ENCODE measurements around the gene LRFN2. TPM values are rescaled to one million over a fixed set of nuclear protein-coding genes. Genes with fewer than 3 reads are reported as not detected.

LRFN2 gene
- total RNA-seq, 4 donors from 2014 or later = 0.14 to 0.34 TPM; not detected in 2

DNA sequence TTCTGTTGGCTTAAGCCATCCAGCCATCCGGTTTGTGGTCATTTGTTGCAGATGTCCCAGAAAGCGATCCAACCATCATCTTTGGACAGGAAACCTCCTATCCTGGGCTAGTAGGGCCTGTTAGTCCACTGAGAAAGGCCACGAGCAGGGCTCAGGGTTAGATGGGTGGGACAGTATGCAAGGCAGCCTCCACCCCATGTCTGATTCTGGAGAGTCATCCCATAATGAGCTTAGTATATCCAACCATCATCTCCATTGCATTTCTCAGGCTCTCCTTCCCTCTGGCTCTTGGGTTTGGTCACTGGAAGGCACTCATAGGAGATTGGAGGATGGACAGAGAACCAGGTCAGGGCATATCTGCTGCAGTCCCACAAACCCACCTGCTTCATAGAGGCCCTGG, 117.8 kb downstream of the LRFN2 start:
- DNase-seq = no peak
- TF ChIP-seq CTCF (IDR thresholded peaks at IDR 0.05) (no peak), POLR2A (IDR thresholded peaks at IDR 0.05) (no peak)
- H3K27me3 ChIP-seq = no peaks in the 10 kb centered on the region
- H3K4me1 ChIP-seq = no peaks in the 10 kb centered on the region
- no peaks in the 10 kb centered on the region for H3K9me3 ChIP-seq
- no peak overlapping the region for H3K27ac ChIP-seq
- no peak overlapping the region for H3K4me3 ChIP-seq
- intact Hi-C loops (cut with DNase I; ENCODE audit: low total_unique reads) = no loop called here
- H3K36me3 ChIP-seq = no peaks in the 10 kb centered on the region

- DNase-seq = no peak
- no peak overlapping the region for H3K27ac ChIP-seq
- H3K36me3 ChIP-seq = no peaks in the 10 kb centered on the region
- no peaks in the 10 kb centered on the region for H3K9me3 ChIP-seq
- H3K4me1 ChIP-seq = no peaks in the 10 kb centered on the region
- no peak overlapping the region for H3K4me3 ChIP-seq
- TF ChIP-seq POLR2A (IDR thresholded peaks at IDR 0.05) (no peak), CTCF (IDR thresholded peaks at IDR 0.05) (no peak)
- no peaks in the 10 kb centered on the region for H3K27me3 ChIP-seq
- intact Hi-C loops (cut with DNase I; ENCODE audit: low total_unique reads) = no loop called here
These were observed 120.1 kb downstream of the LRFN2 start for GRCh38 chr6:40466986-40467539.

DNA sequence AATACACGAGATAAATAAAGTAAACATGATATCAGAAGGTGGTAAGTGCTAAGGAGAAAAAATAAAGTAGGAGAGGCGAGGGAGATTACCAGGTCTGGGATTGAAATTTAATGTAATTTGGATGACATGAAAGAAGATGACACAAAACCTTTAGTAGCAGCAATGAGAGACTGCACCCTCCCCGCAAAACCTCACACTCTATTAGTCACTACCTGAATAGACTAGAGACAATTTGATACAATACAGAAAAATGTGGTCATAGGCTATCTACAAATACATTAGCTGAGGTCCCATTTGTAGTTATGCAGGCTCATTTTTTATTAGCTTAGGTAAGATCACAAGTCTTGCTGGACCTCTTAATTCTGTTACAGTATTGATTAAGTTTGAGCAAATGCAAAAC, 125.5 kb downstream of the LRFN2 start:
- Histone ChIP-seq H3K4me1 (no peaks in the 10 kb centered on the region), H3K27ac (no peak overlapping the region), H3K27me3 (no peaks in the 10 kb centered on the region), H3K36me3 (no peaks in the 10 kb centered on the region), H3K9me3 (no peaks in the 10 kb centered on the region), H3K4me3 (no peak overlapping the region)
- intact Hi-C loops (cut with DNase I; ENCODE audit: low total_unique reads) = no loop called here
- no peak for DNase-seq
- TF ChIP-seq POLR2A (IDR thresholded peaks at IDR 0.05) (no peak), CTCF (IDR thresholded peaks at IDR 0.05) (no peak)

- no peak for TF ChIP-seq POLR2A (IDR thresholded peaks at IDR 0.05)
- no peak for TF ChIP-seq CTCF (IDR thresholded peaks at IDR 0.05)
These were observed 126.8 kb downstream of the LRFN2 start for GRCh38 chr6:40460380-40460779.

GRCh38 chr6:40457261-40457660, 129.9 kb downstream of the LRFN2 start:
- Histone ChIP-seq H3K4me1 (no peaks in the 10 kb centered on the region), H3K36me3 (no peaks in the 10 kb centered on the region), H3K27me3 (no peaks in the 10 kb centered on the region), H3K9me3 (no peaks in the 10 kb centered on the region), H3K4me3 (no peak overlapping the region), H3K27ac (no peak overlapping the region)
- TF ChIP-seq CTCF (IDR thresholded peaks at IDR 0.05) (no peak), POLR2A (IDR thresholded peaks at IDR 0.05) (no peak)
- intact Hi-C loops (cut with DNase I; ENCODE audit: low total_unique reads) = no loop called here
- DNase-seq = no peak

More at GRCh38 chr6:40460380-40460779, 126.8 kb downstream of the LRFN2 start:
- Histone ChIP-seq H3K27me3 (no peaks in the 10 kb centered on the region), H3K27ac (no peak overlapping the region), H3K4me3 (no peak overlapping the region), H3K4me1 (no peaks in the 10 kb centered on the region), H3K9me3 (no peaks in the 10 kb centered on the region), H3K36me3 (no peaks in the 10 kb centered on the region)
- intact Hi-C loops (cut with DNase I; ENCODE audit: low total_unique reads) = no loop called here
- no peak for DNase-seq
